ENCODE results near the gene NFKBIB. TPM values are rescaled to one million over a fixed set of nuclear protein-coding genes. Genes with fewer than 3 reads are reported as not detected.

NFKBIB gene
- total and polyA plus RNA-seq, 2 of the 8 experiments (the other 6 are each of a cell fraction or from before 2014, with no cell fraction given), result 37.3 to 44.1 TPM

- H3K9me3 ChIP-seq (ENCODE audit: insufficient read depth in 2 of 2, low read depth in 1 of 2, low read length in 1 of 2), result no peaks in the 10 kb centered on the region
- no peaks in the 10 kb centered on the region for H3K4me1 ChIP-seq (replicated peaks in 1 of 4; ENCODE audit: control insufficient read depth in 3 of 4, insufficient read depth in 4 of 4, low read length in 3 of 4)
- no peak overlapping the region for H3K14ac ChIP-seq (ENCODE audit: insufficient read length)
- no peak overlapping the region for H4K91ac ChIP-seq (replicated peaks; ENCODE audit: insufficient read length, low read length)
- DNase-seq (ENCODE audit: low read depth in 1 of 2, low spot score in 2 of 2), result no peak
- H2BK120ac ChIP-seq (replicated peaks; ENCODE audit: low read depth, low read length), result no peak overlapping the region
- H3K27ac ChIP-seq (ENCODE audit: low read depth, low read length), result no peak overlapping the region
- WGBS, 2 experiments (ENCODE audit: extremely low coverage in 1 of 2, insufficient coverage in 1 of 2, insufficient read length in 1 of 2, insufficient replicate concordance in 2 of 2, low coverage in 1 of 2, low lambda C conversion rate in 2 of 2, missing lambda C conversion rate in 1 of 2), result 94% methylated on average over 8 of the region's 8 CpGs; no CpG with 5 or more reads in 1 of the 2 experiments
- no peak for FAIRE-seq
- H3K79me1 ChIP-seq (ENCODE audit: low read depth, low read length), result no peaks in the 10 kb centered on the region
- no peak overlapping the region for H4K8ac ChIP-seq (ENCODE audit: extremely low read depth, insufficient read depth, low read length)
- H3K36me3 ChIP-seq (ENCODE audit: control insufficient read depth in 2 of 4, insufficient read depth in 4 of 4, low read length in 3 of 4), result no peaks in the 10 kb centered on the region
- no peak overlapping the region for H3K4me2 ChIP-seq (ENCODE audit: insufficient read depth in 1 of 2, low read depth in 2 of 2, low read length in 2 of 2)
- H3K4ac ChIP-seq (replicated peaks; ENCODE audit: insufficient read length, low read depth, low read length), result no peak overlapping the region
- no peak overlapping the region for H3K56ac ChIP-seq (replicated peaks; ENCODE audit: insufficient read length, low read depth, low read length)
- H4K5ac ChIP-seq (ENCODE audit: insufficient read length, low read depth, low read length), result no peak overlapping the region
- H3K4me3 ChIP-seq (ENCODE audit: extremely low read depth in 1 of 4, insufficient read depth in 2 of 4, low read depth in 3 of 4, low read length in 4 of 4), result no peak overlapping the region
- H3K79me2 ChIP-seq (ENCODE audit: control insufficient read depth in 1 of 2, insufficient read depth in 2 of 2, low read length in 2 of 2), result no peaks in the 10 kb centered on the region
- no peak overlapping the region for H2AK5ac ChIP-seq (ENCODE audit: low read depth, low read length)
- POLR2A ChIA-PET (ENCODE audit: partially characterized antibody), result interaction anchor here (1.2 to 3.4 kb wide), 3 partner anchors 10 to 47 kb away, joined by 3 to 30 read pairs (median 3); partner anchors contain the start of genes HNRNPL and NFKBIB
- H3K18ac ChIP-seq (ENCODE audit: extremely low read depth, low read length), result no peak overlapping the region
- no peak overlapping the region for H2BK20ac ChIP-seq (ENCODE audit: low read length)
- H2BK5ac ChIP-seq (ENCODE audit: low read depth, low read length), result no peak overlapping the region
- CTCF ChIA-PET (ENCODE audit: partially characterized antibody), result interaction anchor here (0.9 to 5.9 kb wide), 5 partner anchors 13 to 90 kb away, joined by 3 to 97 read pairs (median 4); partner anchors contain the start of gene RINL
- H3K9ac ChIP-seq (replicated peaks in 1 of 4; ENCODE audit: extremely low read depth in 1 of 4, low read depth in 3 of 4, low read length in 3 of 4), result no peak overlapping the region
- no peaks in the 10 kb centered on the region for H3K27me3 ChIP-seq (replicated peaks in 1 of 4; ENCODE audit: control insufficient read depth in 3 of 4, extremely low read depth in 1 of 4, insufficient read depth in 3 of 4, low read length in 3 of 4)
- H3K23ac ChIP-seq (ENCODE audit: insufficient read length), result no peak overlapping the region
- no peak overlapping the region for H2BK12ac ChIP-seq (ENCODE audit: low read depth, low read length)
- H2BK15ac ChIP-seq (ENCODE audit: low read length), result no peak overlapping the region
- no peak overlapping the region for H2AFZ ChIP-seq (ENCODE audit: low read length)
- peaks cover 0 to 2% of the 10 kb centered on the region in 2 experiments for H4K20me1 ChIP-seq (replicated peaks in 1 of 2; ENCODE audit: control insufficient read depth in 1 of 2, insufficient read depth in 2 of 2, low read length in 2 of 2)
- no peaks in the 10 kb centered on the region for H3K23me2 ChIP-seq (ENCODE audit: low read depth, low read length)
- no peak for TF ChIP-seq KDM4A (IDR thresholded peaks at IDR 0.05; ENCODE audit: low read depth, low read length, severe bottlenecking)
- no peak for TF ChIP-seq CHD1 (IDR thresholded peaks at IDR 0.05; ENCODE audit: low read depth, low read length)
- TF ChIP-seq SAP30 (IDR thresholded peaks at IDR 0.05; ENCODE audit: insufficient read depth, insufficient replicate concordance, low read length), result no peak
- TF ChIP-seq RBBP5 (IDR thresholded peaks at IDR 0.05; ENCODE audit: borderline replicate concordance, low read depth, low read length), result no peak
- no peak for TF ChIP-seq RXRA (IDR thresholded peaks at IDR 0.05; ENCODE audit: insufficient read depth, low read depth, low read length)
- TF ChIP-seq RNF2 (IDR thresholded peaks at IDR 0.05; ENCODE audit: borderline replicate concordance, low read depth, low read length, missing control alignments, poor library complexity, severe bottlenecking), result no peak
- TF ChIP-seq YY1 (IDR thresholded peaks at IDR 0.05; ENCODE audit: low read depth, low read length), result no peak
- no peak for TF ChIP-seq MAX (IDR thresholded peaks at IDR 0.05)
- no peak for TF ChIP-seq EGR1 (IDR thresholded peaks at IDR 0.05; ENCODE audit: borderline replicate concordance, low read depth, low read length)
- TF ChIP-seq CTBP2 (IDR thresholded peaks at IDR 0.05; ENCODE audit: borderline replicate concordance, insufficient read depth, insufficient read length, low read length), result no peak
- no peak for TF ChIP-seq POU5F1 (IDR thresholded peaks at IDR 0.05; ENCODE audit: low read depth, low read length)
- TF ChIP-seq EP300 (IDR thresholded peaks at IDR 0.05; ENCODE audit: borderline replicate concordance in 1 of 2, low read depth in 2 of 2, low read length in 2 of 2), result no peak
- no peak for TF ChIP-seq BCL11A (IDR thresholded peaks at IDR 0.05; ENCODE audit: low read depth in 2 of 2, low read length in 2 of 2)
These were observed 10.0 kb upstream of the NFKBIB start for GRCh38 chr19:38889803-38890202.

All from H1 (cell line).